Measurements from ENCODE around the gene AQP11.
"Not testable (repeated sequence)": the region's sequence is repeated elsewhere in the genome, so short reads cannot be mapped to it uniquely, and the experiment has no call there.

AQP11 gene

GRCh38 chr11:77589181-77589520, 602 bp upstream of the AQP11 start:
- DNase-seq = no peak
- in situ Hi-C loops (cut with MboI; ENCODE audit: low pct_unique_long_range_greater_than_20kb, low sequenced_read_pairs) = no loop called here

- DNase-seq = no peak
- in situ Hi-C loops (cut with MboI; ENCODE audit: low pct_unique_long_range_greater_than_20kb, low sequenced_read_pairs) = no loop called here
Measured at GRCh38 chr11:77590194-77590782, 535 bp downstream of the AQP11 start.

GRCh38 chr11:77592727-77593126, 3.0 kb downstream of the AQP11 start:
- DNase-seq = no peak
- in situ Hi-C loops (cut with MboI; ENCODE audit: low pct_unique_long_range_greater_than_20kb, low sequenced_read_pairs) = no loop called here

GRCh38 chr11:77593883-77594282, 4.1 kb downstream of the AQP11 start:
- DNase-seq = no peak
- in situ Hi-C loops (cut with MboI; ENCODE audit: low pct_unique_long_range_greater_than_20kb, low sequenced_read_pairs) = no loop called here

- DNase-seq = no peak
- in situ Hi-C loops (cut with MboI; ENCODE audit: low pct_unique_long_range_greater_than_20kb, low sequenced_read_pairs) = no loop called here
Measured at GRCh38 chr11:77596626-77597025, 6.9 kb downstream of the AQP11 start.

GRCh38 chr11:77598195-77598594, 8.4 kb downstream of the AQP11 start:
- in situ Hi-C loops (cut with MboI; ENCODE audit: low pct_unique_long_range_greater_than_20kb, low sequenced_read_pairs) = no loop called here
- no peak for DNase-seq

GRCh38 chr11:77602381-77603088, 12.8 kb downstream of the AQP11 start:
- in situ Hi-C loops (cut with MboI; ENCODE audit: low pct_unique_long_range_greater_than_20kb, low sequenced_read_pairs) = no loop called here
- DNase-seq = no peak

GRCh38 chr11:77604281-77604680, 14.5 kb downstream of the AQP11 start:
- no peak for DNase-seq
- in situ Hi-C loops (cut with MboI; ENCODE audit: low pct_unique_long_range_greater_than_20kb, low sequenced_read_pairs) = no loop called here

- in situ Hi-C loops (cut with MboI; ENCODE audit: low pct_unique_long_range_greater_than_20kb, low sequenced_read_pairs) = no loop called here
- no peak for DNase-seq
Measured at GRCh38 chr11:77609234-77609633, 19.5 kb downstream of the AQP11 start.

- in situ Hi-C loops (cut with MboI; ENCODE audit: low pct_unique_long_range_greater_than_20kb, low sequenced_read_pairs) = no loop called here
- no peak for DNase-seq
Measured at GRCh38 chr11:77611921-77612320, 22.2 kb downstream of the AQP11 start.

GRCh38 chr11:77617892-77618291, 28.1 kb downstream of the AQP11 start:
- no peak for DNase-seq

GRCh38 chr11:77619576-77620198, 29.9 kb downstream of the AQP11 start:
- in situ Hi-C loops (cut with MboI; ENCODE audit: low pct_unique_long_range_greater_than_20kb, low sequenced_read_pairs) = no loop called here
- DNase-seq = peak; percentile 63

More at GRCh38 chr11:77617892-77618291, 28.1 kb downstream of the AQP11 start:
- in situ Hi-C loops (cut with MboI; ENCODE audit: low pct_unique_long_range_greater_than_20kb, low sequenced_read_pairs) = no loop called here

GRCh38 chr11:77630157-77630710, 40.5 kb downstream of the AQP11 start:
- in situ Hi-C loops (cut with MboI; ENCODE audit: low pct_unique_long_range_greater_than_20kb, low sequenced_read_pairs) = no loop called here
- DNase-seq = no peak

GRCh38 chr11:77633926-77634325, 44.2 kb downstream of the AQP11 start:
- in situ Hi-C loops (cut with MboI; ENCODE audit: low pct_unique_long_range_greater_than_20kb, low sequenced_read_pairs) = not testable (repeated sequence)
- DNase-seq = peak; percentile 54

GRCh38 chr11:77636731-77637344, 47.1 kb downstream of the AQP11 start:
- DNase-seq = peak; percentile 62
- in situ Hi-C loops (cut with MboI; ENCODE audit: low pct_unique_long_range_greater_than_20kb, low sequenced_read_pairs) = no loop called here

GRCh38 chr11:77637345-77638165, 47.8 kb downstream of the AQP11 start, which contains the start of gene CLNS1A:
CLNS1A (minus strand) TSS chr11:77637794; CDS start chr11:77637714, 80 bp downstream.
- in situ Hi-C loops (cut with MboI; ENCODE audit: low pct_unique_long_range_greater_than_20kb, low sequenced_read_pairs) = no loop called here
- DNase-seq = peak; percentile 95

GRCh38 chr11:77642228-77642627, 52.5 kb downstream of the AQP11 start:
- no peak for DNase-seq
- in situ Hi-C loops (cut with MboI; ENCODE audit: low pct_unique_long_range_greater_than_20kb, low sequenced_read_pairs) = no loop called here

GRCh38 chr11:77644887-77645286, 55.1 kb downstream of the AQP11 start:
- DNase-seq = no peak
- in situ Hi-C loops (cut with MboI; ENCODE audit: low pct_unique_long_range_greater_than_20kb, low sequenced_read_pairs) = no loop called here

- no peak for DNase-seq
- in situ Hi-C loops (cut with MboI; ENCODE audit: low pct_unique_long_range_greater_than_20kb, low sequenced_read_pairs) = no loop called here
Measured at GRCh38 chr11:77647654-77648305, 58.0 kb downstream of the AQP11 start.
